H9 (cell line): Measurements from ENCODE around the gene OPTC. TPM values are rescaled to one million over a fixed set of nuclear protein-coding genes. Genes with fewer than 3 reads are reported as not detected.

Experiments
- DNase-seq: peaks from one replicate; pipeline ENCODE4 v3.0.0-alpha.2; 2017
- H2AFZ ChIP-seq: one replicate; pipeline ENCODE4 v1.6.1; 2013; ENCODE audit warnings: mild to moderate bottlenecking, low read length, control low read depth, moderate library complexity
- H2AK5ac ChIP-seq: 2 replicates; pipeline ENCODE4 v1.6.1; 2013; ENCODE audit warnings: low read length, control low read depth, mixed read lengths; ENCODE audit not compliant: insufficient read length
- H2BK120ac ChIP-seq: one replicate; pipeline ENCODE4 v1.6.1; 2013; ENCODE audit warnings: low read depth, mild to moderate bottlenecking, low read length, control low read depth, inconsistent platforms; ENCODE audit not compliant: poor library complexity, severe bottlenecking
- H2BK12ac ChIP-seq: 2 replicates; pipeline ENCODE4 v1.6.1; 2013; ENCODE audit warnings: low read length, control low read depth, mixed read lengths, low read depth; ENCODE audit not compliant: insufficient read length
- H2BK15ac ChIP-seq: 2 replicates; pipeline ENCODE4 v1.6.1; 2013; ENCODE audit warnings: low read depth, low read length, control low read depth
- H2BK20ac ChIP-seq: one replicate; pipeline ENCODE4 v1.6.1; 2013; ENCODE audit warnings: low read depth, mild to moderate bottlenecking, low read length, control low read depth, inconsistent platforms; ENCODE audit not compliant: poor library complexity, severe bottlenecking
- H2BK5ac ChIP-seq: 2 replicates; pipeline ENCODE4 v1.6.1; 2013; ENCODE audit warnings: low read length, control low read depth, mixed read lengths; ENCODE audit not compliant: insufficient read length
- H3K14ac ChIP-seq: 2 replicates; pipeline ENCODE4 v1.6.1; 2013; ENCODE audit warnings: low read length, control low read depth; ENCODE audit not compliant: insufficient read depth
- H3K18ac ChIP-seq: 2 replicates; pipeline ENCODE4 v1.6.1; 2013; ENCODE audit warnings: low read depth, mild to moderate bottlenecking, mixed read lengths, low read length, control low read depth; ENCODE audit not compliant: insufficient read length
- H3K23ac ChIP-seq: 2 replicates; pipeline ENCODE4 v1.6.1; 2013; ENCODE audit warnings: low read length, control low read depth, mixed read lengths, low read depth; ENCODE audit not compliant: insufficient read length
- H3K23me2 ChIP-seq: 2 replicates; pipeline ENCODE4 v1.6.1; 2013; ENCODE audit warnings: low read depth, mild to moderate bottlenecking, mixed read lengths, low read length, control low read depth; ENCODE audit not compliant: insufficient read length, poor library complexity, severe bottlenecking
- H3K27ac ChIP-seq: 2 replicates; pipeline ENCODE4 v1.5.1; 2013; ENCODE audit warnings: low read length, control low read depth, mixed read lengths, low read depth; ENCODE audit not compliant: insufficient read length
- H3K27me3 ChIP-seq: 2 replicates; pipeline ENCODE4 v1.6.1; 2013; ENCODE audit warnings: low read length, control low read depth, inconsistent platforms; ENCODE audit not compliant: insufficient read depth
- H3K4ac ChIP-seq: 2 replicates; pipeline ENCODE4 v1.6.1; 2013; ENCODE audit warnings: low read depth, mild to moderate bottlenecking, control low read depth, inconsistent platforms, low read length, moderate library complexity
- H3K4me1 ChIP-seq: 2 replicates; pipeline ENCODE4 v1.6.1; 2013; ENCODE audit warnings: low read length, control low read depth, inconsistent platforms; ENCODE audit not compliant: insufficient read depth
- H3K4me2 ChIP-seq: 2 replicates; pipeline ENCODE4 v1.6.1; 2013; ENCODE audit warnings: low read length, control low read depth, mixed read lengths; ENCODE audit not compliant: insufficient read length, insufficient read depth
- H3K56ac ChIP-seq: 2 replicates; pipeline ENCODE4 v1.6.1; 2013; ENCODE audit warnings: low read depth, mild to moderate bottlenecking, mixed read lengths, low read length, control low read depth; ENCODE audit not compliant: insufficient read length
- H3K79me1 ChIP-seq: 2 replicates; pipeline ENCODE4 v1.6.1; 2013; ENCODE audit warnings: low read depth, mild to moderate bottlenecking, moderate library complexity, low read length, control low read depth, inconsistent platforms; ENCODE audit not compliant: insufficient read depth, poor library complexity, severe bottlenecking
- H3K79me2 ChIP-seq: 2 replicates; pipeline ENCODE4 v1.6.1; 2013; ENCODE audit warnings: low read length, control low read depth, inconsistent platforms; ENCODE audit not compliant: insufficient read depth
- H3K9ac ChIP-seq: 2 replicates; pipeline ENCODE4 v1.6.1; 2013; ENCODE audit warnings: low read length, control low read depth, mixed read lengths; ENCODE audit not compliant: insufficient read length; ENCODE audit errors: extremely low read depth
- H3K9me3 ChIP-seq: one replicate; pipeline ENCODE4 v1.6.1; 2013; ENCODE audit warnings: low read depth, low read length, inconsistent platforms; ENCODE audit not compliant: control insufficient read depth
- H3T11ph ChIP-seq: one replicate; pipeline ENCODE4 v1.6.1; 2013; ENCODE audit warnings: mild to moderate bottlenecking, low read length, control low read depth, inconsistent platforms
- H4K20me1 ChIP-seq: one replicate; pipeline ENCODE4 v1.6.1; 2013; ENCODE audit not compliant: control insufficient read depth, insufficient read length, insufficient read depth
- H4K5ac ChIP-seq: 2 replicates; pipeline ENCODE4 v1.6.1; 2013; ENCODE audit warnings: low read depth, mild to moderate bottlenecking, mixed read lengths, low read length, control low read depth; ENCODE audit not compliant: insufficient read length
- H4K8ac ChIP-seq: replicated peaks from 2 replicates; pipeline ENCODE4 v1.6.1; 2013; ENCODE audit warnings: low read length, control low read depth, mixed read lengths, low read depth; ENCODE audit not compliant: insufficient read length
- H4K91ac ChIP-seq: 2 replicates; pipeline ENCODE4 v1.6.1; 2013; ENCODE audit warnings: low read depth, mild to moderate bottlenecking, moderate library complexity, mixed read lengths, low read length, control low read depth; ENCODE audit not compliant: insufficient read length
- H3K27ac Mint-ChIP-seq, 3 experiments: 2 replicates in 2 of 3; 3 replicates in 1 of 3; pipeline ENCODE4 v1.8.0; 2020 to 2021; ENCODE audit warnings: mixed read lengths in 3 of 3, mild to moderate bottlenecking in 1 of 3, moderate library complexity in 1 of 3
- H3K27me3 Mint-ChIP-seq: 2 replicates; pipeline ENCODE4 v1.8.0; 2021; ENCODE audit warnings: low read depth, mild to moderate bottlenecking, moderate library complexity, mixed read lengths
- H3K36me3 Mint-ChIP-seq, 3 experiments: 2 replicates in 2 of 3; 3 replicates in 1 of 3; pipeline ENCODE4 v1.8.0; 2020 to 2021; ENCODE audit warnings: low read depth in 3 of 3, mixed read lengths in 3 of 3; ENCODE audit not compliant: insufficient read depth in 1 of 3
- H3K4me1 Mint-ChIP-seq, 2 experiments: 2 replicates each; pipeline ENCODE4 v1.8.0; 2020; ENCODE audit warnings: mixed read lengths in 2 of 2
- H3K4me3 Mint-ChIP-seq, 2 experiments: 2 replicates in 1 of 2; 3 replicates in 1 of 2; pipeline ENCODE4 v1.8.0; 2020 to 2021; ENCODE audit warnings: mild to moderate bottlenecking in 2 of 2, mixed read lengths in 2 of 2, moderate library complexity in 1 of 2
- H3K9me3 Mint-ChIP-seq, 2 experiments: 2 replicates in 1 of 2; 3 replicates in 1 of 2; pipeline ENCODE4 v1.8.0; 2020; ENCODE audit warnings: mild to moderate bottlenecking in 2 of 2, mixed read lengths in 2 of 2, moderate library complexity in 1 of 2
- CTCF ChIP-seq: fragments of 200-600 bp; sonication (generic); conservative IDR thresholded peaks from 3 replicates; pipeline ENCODE4 v1.8.0; 2021; ENCODE audit warnings: antibody characterized with exemption, mild to moderate bottlenecking
- WGBS: extraction: QIAGEN DNeasy Blood & Tissue Kit; methylation state at CpG from one replicate; pipeline ENCODE4 v1.1.7; 2013; ENCODE audit warnings: missing lambda C conversion rate, low lambda C conversion rate, mixed read lengths; ENCODE audit not compliant: insufficient read length; ENCODE audit errors: extremely low coverage; 5-methylcytosine and 5-hydroxymethylcytosine counted together
- total RNA-seq: library from RNA; stranded (reverse); gene quantifications from 2 replicates; pipeline ENCODE4 v1.2.1, GENCODE V29; 2021

The OPTC gene
- total RNA-seq, 1 experiment from 2014 or later = 1.1 TPM

- peak overlapping the region; percentile 78 for H3K14ac ChIP-seq
- H2AFZ ChIP-seq = no peak overlapping the region
- no peak overlapping the region for H3K23ac ChIP-seq
- H3K56ac ChIP-seq = no peak overlapping the region
- H3K4me1 ChIP-seq = peaks cover 13% of the 10 kb centered on the region; the same call in 1 of the 2 replicates
- DNase-seq = peak; percentile 66
- H2BK12ac ChIP-seq = no peak overlapping the region
- H2BK120ac ChIP-seq = no peak overlapping the region
- H4K20me1 ChIP-seq = no peaks in the 10 kb centered on the region
- peak overlapping the region in 1 of 2 experiments; percentile 24; a peak in 3 of 5 replicates for H3K4me3 Mint-ChIP-seq
- no peaks in the 10 kb centered on the region for H3K79me2 ChIP-seq
- H2AK5ac ChIP-seq = no peak overlapping the region
- peak overlapping the region; percentile 59 to 95 (median 83); a peak in 6 of 7 replicates for H3K27ac Mint-ChIP-seq
- no peak overlapping the region for H4K91ac ChIP-seq
- WGBS = no CpG with 5 or more reads among the region's 16 CpGs
- H2BK5ac ChIP-seq = no peak overlapping the region
- H2BK20ac ChIP-seq = no peak overlapping the region
- H3K9me3 Mint-ChIP-seq = no peaks in the 10 kb centered on the region
- H3K4me2 ChIP-seq = peak overlapping the region; percentile 19
- H3K36me3 Mint-ChIP-seq = no peaks in the 10 kb centered on the region
- H3K27ac ChIP-seq = no peak overlapping the region
- TF ChIP-seq CTCF = no peak
- no peaks in the 10 kb centered on the region for H3K9me3 ChIP-seq
- H3K27me3 ChIP-seq = no peaks in the 10 kb centered on the region; the same call in 1 of the 2 replicates
- peaks cover 1% of the 10 kb centered on the region; the same call in 1 of the 2 replicates for H3K27me3 Mint-ChIP-seq
- H3T11ph ChIP-seq = no peak overlapping the region
- H4K5ac ChIP-seq = no peak overlapping the region
- H3K18ac ChIP-seq = peak overlapping the region; percentile 90
- no peaks in the 10 kb centered on the region for H3K23me2 ChIP-seq
- no peaks in the 10 kb centered on the region for H3K79me1 ChIP-seq
- peaks cover 41 to 42% of the 10 kb centered on the region in 2 experiments for H3K4me1 Mint-ChIP-seq
- no peak overlapping the region for H4K8ac ChIP-seq
- no peak overlapping the region for H3K9ac ChIP-seq
- H2BK15ac ChIP-seq = no peak overlapping the region; the same call in 1 of the 2 replicates
- no peak overlapping the region for H3K4ac ChIP-seq
These were observed 62.3 kb downstream of the OPTC start for GRCh38 chr1:203556047-203556851.
